GM18909 (cell line): ENCODE data around the gene TSPAN3.

Experiments used
- ATAC-seq: cut with Tn5 transposase; IDR thresholded peaks from one replicate; pipeline ENCODE4 v1.9.1; 2021; ENCODE audit warnings: mild to moderate bottlenecking; ENCODE audit not compliant: unreplicated experiment, poor library complexity

Gene TSPAN3

GRCh38 chr15:77057685-77058084 is 13.2 kb downstream of the TSPAN3 start:
- ATAC-seq: no peak

GRCh38 chr15:77057072-77057471 is 13.8 kb downstream of the TSPAN3 start:
- ATAC-seq: no peak

GRCh38 chr15:77053709-77054108 is 17.2 kb downstream of the TSPAN3 start:
- no peak for ATAC-seq

GRCh38 chr15:77052556-77052955 is 18.4 kb downstream of the TSPAN3 start:
- ATAC-seq: no peak

- no peak for ATAC-seq
Observed at GRCh38 chr15:77048135-77048876, 22.6 kb downstream of the TSPAN3 start.

GRCh38 chr15:77046704-77047412 is 24.1 kb downstream of the TSPAN3 start:
- no peak for ATAC-seq

- no peak for ATAC-seq
Observed at GRCh38 chr15:77045985-77046384, 24.9 kb downstream of the TSPAN3 start.

GRCh38 chr15:77044228-77045042 is 26.5 kb downstream of the TSPAN3 start:
- ATAC-seq: no peak

GRCh38 chr15:77042955-77043920 is 27.7 kb downstream of the TSPAN3 start:
- ATAC-seq: no peak

GRCh38 chr15:77042245-77042919 is 28.5 kb downstream of the TSPAN3 start:
- no peak for ATAC-seq

- no peak for ATAC-seq
Observed at GRCh38 chr15:77040673-77041072, 30.2 kb downstream of the TSPAN3 start.

GRCh38 chr15:77039848-77040247 is 31.1 kb downstream of the TSPAN3 start:
- no peak for ATAC-seq

- ATAC-seq: no peak
Observed at GRCh38 chr15:77039217-77039533, 31.7 kb downstream of the TSPAN3 start.

- no peak for ATAC-seq
Observed at GRCh38 chr15:77038312-77039216, 32.3 kb downstream of the TSPAN3 start.

- ATAC-seq: no peak
Observed at GRCh38 chr15:77037388-77038209, 33.3 kb downstream of the TSPAN3 start.

GRCh38 chr15:77036537-77037387 is 34.1 kb downstream of the TSPAN3 start:
- no peak for ATAC-seq

- ATAC-seq: no peak
Observed at GRCh38 chr15:77035999-77036471, 34.9 kb downstream of the TSPAN3 start.
